KMS-11 (cell line): ENCODE measurements around the gene PLA2R1.

Source experiments
- H2AFZ ChIP-seq: fragments of 200-600 bp; sonication (generic); 2 replicates; pipeline ENCODE4 v1.6.1; 2016; ENCODE audit warnings: antibody characterized with exemption, mixed run types, low read depth
- H3K27ac ChIP-seq: fragments of 200-600 bp; sonication (generic); 2 replicates; pipeline ENCODE4 v1.6.1; 2016; ENCODE audit warnings: mild to moderate bottlenecking, mixed run types
- H3K27me3 ChIP-seq: fragments of 200-600 bp; sonication (generic); 2 replicates; pipeline ENCODE4 v1.6.1; 2017; ENCODE audit warnings: mild to moderate bottlenecking, low read depth, mixed run types, moderate library complexity; ENCODE audit not compliant: insufficient read depth
- H3K36me3 ChIP-seq: fragments of 200-600 bp; sonication (generic); 2 replicates; pipeline ENCODE4 v1.6.1; 2017; ENCODE audit warnings: mild to moderate bottlenecking, mixed run types; ENCODE audit not compliant: insufficient read depth
- H3K4me1 ChIP-seq: fragments of 200-600 bp; sonication (generic); 2 replicates; pipeline ENCODE4 v1.6.1; 2016; ENCODE audit warnings: mild to moderate bottlenecking, low read depth, mixed run types; ENCODE audit not compliant: poor library complexity, severe bottlenecking
- H3K4me2 ChIP-seq: fragments of 200-600 bp; sonication (generic); 2 replicates; pipeline ENCODE4 v1.7.0; 2016; ENCODE audit warnings: mild to moderate bottlenecking, mixed run types
- H3K4me3 ChIP-seq: fragments of 200-600 bp; sonication (generic); IDR thresholded peaks from 2 replicates; pipeline ENCODE4 v1.6.1; 2017; ENCODE audit warnings: low read depth, low read length, mixed read lengths; ENCODE audit not compliant: insufficient read depth
- H3K79me2 ChIP-seq: fragments of 200-600 bp; sonication (generic); 2 replicates; pipeline ENCODE4 v1.6.1; 2016; ENCODE audit warnings: low read depth, mixed run types; ENCODE audit not compliant: insufficient read depth
- H3K9ac ChIP-seq: fragments of 200-600 bp; sonication (generic); 2 replicates; pipeline ENCODE4 v1.6.1; 2016; ENCODE audit warnings: mild to moderate bottlenecking, mixed run types
- H4K20me1 ChIP-seq: fragments of 200-600 bp; sonication (generic); 2 replicates; pipeline ENCODE4 v1.6.1; 2016; ENCODE audit warnings: mild to moderate bottlenecking, mixed run types; ENCODE audit not compliant: insufficient read depth
- CTCF ChIP-seq: fragments of 200-600 bp; sonication (generic); conservative IDR thresholded peaks from 2 replicates; pipeline ENCODE4 v1.6.1; 2017; ENCODE audit warnings: low read depth, mild to moderate bottlenecking, antibody characterized with exemption, low read length, moderate library complexity, mixed read lengths

PLA2R1 gene

GRCh38 chr2:159921752-159922404, 140.5 kb downstream of the PLA2R1 start:
- peak overlapping the region; percentile 52; the same call in 1 of the 2 replicates for H2AFZ ChIP-seq
- TF ChIP-seq CTCF = peak; percentile 63
- H3K4me1 ChIP-seq = no peaks in the 10 kb centered on the region
- no peak overlapping the region for H3K27ac ChIP-seq
- H3K27me3 ChIP-seq = no peaks in the 10 kb centered on the region
- no peaks in the 10 kb centered on the region for H4K20me1 ChIP-seq
- no peak overlapping the region for H3K9ac ChIP-seq
- no peak overlapping the region for H3K4me2 ChIP-seq
- no peak overlapping the region for H3K4me3 ChIP-seq
- no peaks in the 10 kb centered on the region for H3K79me2 ChIP-seq
- H3K36me3 ChIP-seq = no peaks in the 10 kb centered on the region

- H3K9ac ChIP-seq = no peak overlapping the region
- no peaks in the 10 kb centered on the region for H3K79me2 ChIP-seq
- no peak overlapping the region for H2AFZ ChIP-seq
- H3K27ac ChIP-seq = no peak overlapping the region
- H3K4me2 ChIP-seq = no peak overlapping the region
- no peaks in the 10 kb centered on the region for H3K4me1 ChIP-seq
- no peaks in the 10 kb centered on the region for H3K36me3 ChIP-seq
- no peaks in the 10 kb centered on the region for H3K27me3 ChIP-seq
- H4K20me1 ChIP-seq = no peaks in the 10 kb centered on the region
- TF ChIP-seq CTCF = no peak
- H3K4me3 ChIP-seq = no peak overlapping the region
Measured at GRCh38 chr2:159916511-159916910, 145.9 kb downstream of the PLA2R1 start.

GRCh38 chr2:159913900-159914299, 148.5 kb downstream of the PLA2R1 start:
- Histone ChIP-seq H3K9ac (no peak overlapping the region), H3K36me3 (no peaks in the 10 kb centered on the region), H3K27ac (no peak overlapping the region), H2AFZ (no peak overlapping the region), H3K4me3 (no peak overlapping the region), H4K20me1 (no peaks in the 10 kb centered on the region), H3K4me2 (no peak overlapping the region), H3K4me1 (no peaks in the 10 kb centered on the region), H3K27me3 (no peaks in the 10 kb centered on the region), H3K79me2 (no peaks in the 10 kb centered on the region)
- TF ChIP-seq CTCF = no peak

- no peak overlapping the region for H2AFZ ChIP-seq
- H3K79me2 ChIP-seq = no peaks in the 10 kb centered on the region
- no peaks in the 10 kb centered on the region for H3K4me1 ChIP-seq
- H3K4me2 ChIP-seq = no peak overlapping the region
- no peaks in the 10 kb centered on the region for H3K36me3 ChIP-seq
- H3K9ac ChIP-seq = no peak overlapping the region
- H3K27ac ChIP-seq = no peak overlapping the region
- no peak for TF ChIP-seq CTCF
- no peaks in the 10 kb centered on the region for H3K27me3 ChIP-seq
- H3K4me3 ChIP-seq = no peak overlapping the region
- H4K20me1 ChIP-seq = no peaks in the 10 kb centered on the region
Measured at GRCh38 chr2:159912580-159912979, 149.8 kb downstream of the PLA2R1 start.
